Measurements from ENCODE around the gene CEACAM4.

Gene CEACAM4

DNA sequence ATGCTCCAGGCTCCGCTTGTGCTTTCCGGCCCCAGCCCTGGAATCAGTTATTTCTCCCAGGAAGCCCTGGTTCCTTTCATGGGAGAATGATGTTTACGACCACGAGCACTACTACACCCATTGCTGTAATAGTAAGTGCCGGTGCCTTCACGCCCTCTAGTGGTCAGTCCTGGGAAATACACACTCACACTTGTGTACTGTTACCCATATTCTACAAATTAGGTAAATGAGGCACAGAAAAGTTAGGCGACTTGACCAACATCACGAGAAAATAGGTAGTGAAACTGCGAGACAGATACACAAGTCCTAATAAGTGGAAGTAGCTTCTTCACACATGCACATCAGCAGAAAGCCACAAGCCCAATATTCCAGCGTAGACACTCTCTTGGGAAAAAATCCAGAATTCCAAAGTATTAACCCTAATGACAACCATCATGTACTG, 29.3 kb downstream of the CEACAM4 start:
- WGBS = 26% methylated on average over 10 of the region's 10 CpGs
- Histone ChIP-seq H3K36me3 (ENCODE audit: insufficient read depth, low read length) (no peaks in the 10 kb centered on the region), H3K27ac (ENCODE audit: low read depth, low read length) (no peak overlapping the region), H3K27me3 (ENCODE audit: insufficient read depth, low read length) (peaks cover 42% of the 10 kb centered on the region), H3K4me1 (ENCODE audit: insufficient read depth, low read length) (peaks cover 8% of the 10 kb centered on the region; the same call in 1 of the 2 replicates), H3K4me3 (ENCODE audit: low read length) (no peak overlapping the region), H3K9ac (ENCODE audit: low read depth, low read length) (no peak overlapping the region), H3K9me3 (ENCODE audit: insufficient read depth, low read depth, low read length) (no peaks in the 10 kb centered on the region)

DNA sequence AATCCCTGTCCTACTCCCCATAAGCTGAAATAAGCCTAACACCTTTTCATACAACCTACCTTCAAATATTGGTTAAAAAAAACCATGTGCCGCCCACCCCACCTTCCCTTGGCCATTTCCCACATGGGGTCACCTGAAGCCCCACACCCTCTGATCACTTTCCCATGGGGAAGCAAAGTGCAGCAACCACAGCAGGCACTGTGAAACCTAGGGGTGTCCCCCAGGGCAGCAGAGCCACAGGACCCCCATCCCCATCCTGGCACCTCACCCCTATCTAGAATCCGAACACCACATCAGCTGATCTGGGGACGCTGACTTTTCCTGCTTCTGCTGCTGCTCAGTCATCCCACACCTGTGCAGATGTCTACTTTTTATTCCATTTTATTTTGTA, 31.0 kb downstream of the CEACAM4 start:
- H3K9me3 ChIP-seq (ENCODE audit: insufficient read depth, low read depth, low read length) = no peaks in the 10 kb centered on the region
- H3K36me3 ChIP-seq (ENCODE audit: insufficient read depth, low read length) = no peaks in the 10 kb centered on the region
- H3K27me3 ChIP-seq (ENCODE audit: insufficient read depth, low read length) = peaks cover 26% of the 10 kb centered on the region
- 48% methylated on average over 3 of the region's 3 CpGs for WGBS
- H3K4me1 ChIP-seq (ENCODE audit: insufficient read depth, low read length) = peaks cover 8% of the 10 kb centered on the region; the same call in 1 of the 2 replicates
- H3K4me3 ChIP-seq (ENCODE audit: low read length) = no peak overlapping the region
- no peak overlapping the region for H3K27ac ChIP-seq (ENCODE audit: low read depth, low read length)
- H3K9ac ChIP-seq (ENCODE audit: low read depth, low read length) = no peak overlapping the region

DNA sequence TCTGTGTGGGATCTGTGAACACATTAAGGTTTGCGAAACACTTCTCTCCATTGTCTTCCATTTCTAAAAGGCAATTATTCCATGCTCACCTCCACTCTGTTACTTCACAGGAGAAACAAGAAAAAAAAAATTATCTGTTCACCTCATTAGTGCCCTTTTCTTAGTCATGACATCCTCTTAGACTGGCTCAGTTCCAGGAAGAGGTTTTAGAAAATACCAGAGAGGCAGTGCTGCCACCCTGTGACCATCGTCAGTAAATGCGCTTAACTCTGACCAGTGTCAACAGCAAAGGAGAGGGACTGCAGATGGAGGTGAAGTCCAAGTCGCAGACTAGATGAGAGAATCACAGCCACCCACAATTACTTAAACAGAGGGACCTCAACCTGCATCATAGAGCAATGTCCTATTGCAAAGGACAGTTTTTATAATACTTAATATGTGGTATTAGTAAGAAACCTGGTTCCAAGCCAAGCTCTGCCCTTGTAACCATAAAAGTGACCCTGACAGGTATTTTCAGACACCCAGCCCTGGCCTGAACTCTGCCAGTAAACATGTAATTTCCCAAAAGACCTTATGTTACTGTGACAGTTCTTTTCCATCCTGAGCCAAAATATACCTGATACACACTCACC, 31.5 kb downstream of the CEACAM4 start:
- Histone ChIP-seq H3K27me3 (ENCODE audit: insufficient read depth, low read length) (peaks cover 20% of the 10 kb centered on the region), H3K4me3 (ENCODE audit: low read length) (no peak overlapping the region), H3K27ac (ENCODE audit: low read depth, low read length) (no peak overlapping the region), H3K9me3 (ENCODE audit: insufficient read depth, low read depth, low read length) (no peaks in the 10 kb centered on the region), H3K9ac (ENCODE audit: low read depth, low read length) (no peak overlapping the region), H3K4me1 (ENCODE audit: insufficient read depth, low read length) (peaks cover 8% of the 10 kb centered on the region; the same call in 1 of the 2 replicates), H3K36me3 (ENCODE audit: insufficient read depth, low read length) (no peaks in the 10 kb centered on the region)
- 25% methylated on average over 4 of the region's 4 CpGs for WGBS

DNA sequence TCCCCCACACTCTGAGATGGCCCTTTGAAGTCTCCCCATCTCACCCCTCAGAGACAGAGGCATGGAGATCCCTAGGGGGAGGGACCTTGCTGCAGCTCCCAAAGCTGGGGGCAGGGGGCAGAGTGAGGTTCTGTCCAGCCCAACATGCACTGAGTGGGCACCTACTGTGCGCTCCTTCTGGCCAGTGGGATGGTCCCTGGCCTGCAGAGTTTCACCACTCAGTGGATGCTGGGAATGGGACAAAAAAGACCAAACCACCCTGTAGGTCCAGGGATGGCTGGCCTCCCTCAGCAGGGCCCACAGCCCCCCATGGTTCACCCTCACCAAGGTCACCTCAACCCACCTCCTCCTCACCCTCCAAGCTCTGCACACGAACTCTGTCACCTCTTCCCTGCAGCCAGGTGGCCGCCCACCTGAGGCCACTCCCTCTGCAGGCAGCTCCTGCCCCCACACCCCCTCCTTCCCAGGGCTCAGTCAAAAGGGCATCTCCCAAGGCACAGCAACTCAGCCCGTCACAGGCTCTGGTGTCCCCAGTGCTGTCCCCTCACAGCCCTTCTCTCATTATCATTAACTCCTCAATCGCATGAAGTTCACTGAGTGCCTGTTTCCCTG, 34.8 kb downstream of the CEACAM4 start:
- no peaks in the 10 kb centered on the region for H3K4me1 ChIP-seq (ENCODE audit: insufficient read depth, low read length)
- no peaks in the 10 kb centered on the region for H3K36me3 ChIP-seq (ENCODE audit: insufficient read depth, low read length)
- no peak overlapping the region for H3K9ac ChIP-seq (ENCODE audit: low read depth, low read length)
- H3K27me3 ChIP-seq (ENCODE audit: insufficient read depth, low read length) = peaks cover 11% of the 10 kb centered on the region
- H3K27ac ChIP-seq (ENCODE audit: low read depth, low read length) = no peak overlapping the region
- H3K9me3 ChIP-seq (ENCODE audit: insufficient read depth, low read depth, low read length) = no peaks in the 10 kb centered on the region
- WGBS = 48% methylated on average over 5 of the region's 5 CpGs
- no peak overlapping the region for H3K4me3 ChIP-seq (ENCODE audit: low read length)

DNA sequence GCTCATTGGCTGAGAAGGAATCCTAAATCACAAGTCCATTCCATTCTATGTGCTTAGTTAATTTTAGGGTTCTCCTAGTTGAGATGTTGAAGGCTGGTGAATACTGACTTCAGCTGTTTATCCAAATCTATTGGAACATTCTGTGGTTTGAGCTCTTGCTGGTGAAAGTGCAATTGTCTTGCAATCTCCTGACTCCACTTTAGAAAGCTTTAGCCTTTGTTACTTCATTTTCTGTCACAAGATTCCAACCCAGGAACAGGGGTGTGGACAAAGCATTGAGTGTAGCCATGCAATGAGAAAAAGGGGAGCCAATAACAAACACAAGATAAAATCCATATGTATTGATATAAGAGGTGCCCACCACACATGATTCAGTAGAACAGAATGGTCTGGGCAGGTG, 35.9 kb downstream of the CEACAM4 start:
- no peak overlapping the region for H3K9ac ChIP-seq (ENCODE audit: low read depth, low read length)
- H3K4me3 ChIP-seq (ENCODE audit: low read length) = no peak overlapping the region
- H3K9me3 ChIP-seq (ENCODE audit: insufficient read depth, low read depth, low read length) = no peaks in the 10 kb centered on the region; the same call in 1 of the 2 replicates
- H3K4me1 ChIP-seq (ENCODE audit: insufficient read depth, low read length) = no peaks in the 10 kb centered on the region
- peaks cover under 1% of the 10 kb centered on the region; the same call in 1 of the 2 replicates for H3K27me3 ChIP-seq (ENCODE audit: insufficient read depth, low read length)
- H3K27ac ChIP-seq (ENCODE audit: low read depth, low read length) = no peak overlapping the region
- H3K36me3 ChIP-seq (ENCODE audit: insufficient read depth, low read length) = no peaks in the 10 kb centered on the region

DNA sequence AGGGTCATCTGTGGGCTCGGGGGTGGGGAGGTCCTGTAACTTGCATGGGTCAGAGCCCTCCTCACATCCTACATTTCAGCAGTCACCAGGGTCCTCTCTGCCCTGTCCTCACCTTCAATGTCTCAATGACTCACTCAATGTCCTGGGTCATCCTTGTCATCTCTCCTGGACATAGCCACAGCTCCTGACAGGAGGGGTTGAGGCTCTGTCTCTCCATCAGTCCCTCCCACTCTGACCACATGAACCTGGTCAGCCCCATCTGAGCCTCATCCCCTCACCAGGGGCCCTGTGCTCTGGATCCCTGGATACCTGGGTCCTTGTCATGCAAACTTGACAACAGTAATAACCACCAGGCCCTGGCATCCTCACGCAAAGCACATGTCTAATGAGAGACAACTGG, 37.5 kb downstream of the CEACAM4 start:
- Histone ChIP-seq H3K9me3 (ENCODE audit: insufficient read depth, low read depth, low read length) (peaks cover 8% of the 10 kb centered on the region; the same call in 1 of the 2 replicates), H3K4me3 (ENCODE audit: low read length) (no peak overlapping the region)
- 72% methylated on average over 2 of the region's 2 CpGs for WGBS

DNA sequence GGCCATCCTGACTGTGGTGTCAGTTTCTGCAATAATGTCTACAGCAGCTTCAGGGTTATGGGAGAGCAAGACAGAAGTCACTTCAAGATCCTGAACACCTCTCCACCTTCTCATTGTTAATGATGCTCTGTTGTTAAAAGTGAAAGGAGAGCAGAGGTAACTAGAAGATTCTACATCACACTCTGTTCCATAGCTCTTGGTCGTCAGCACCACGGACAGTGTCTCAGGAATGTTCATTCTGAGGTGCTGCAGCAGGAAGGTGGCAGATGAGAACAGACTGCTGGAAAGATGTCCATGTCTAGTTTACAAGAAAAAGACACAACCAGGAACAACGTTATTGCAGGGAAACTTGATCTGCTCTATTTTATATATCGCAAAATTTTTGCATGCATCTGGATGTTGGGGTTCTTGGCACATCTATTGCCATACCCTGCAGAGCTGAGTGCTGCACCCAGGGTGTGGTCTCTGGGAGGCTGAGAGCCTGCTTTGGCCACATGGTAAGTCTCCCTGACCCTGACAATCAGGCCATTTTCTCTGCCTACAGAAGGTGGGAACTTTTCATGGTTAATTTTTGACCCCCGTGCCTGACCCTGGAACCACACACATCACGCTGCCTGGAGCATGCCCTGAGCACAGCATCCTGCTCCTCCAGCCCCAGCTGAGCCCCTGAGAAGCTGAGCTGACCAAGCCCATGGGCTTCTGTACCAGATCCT, 38.2 kb downstream of the CEACAM4 start:
- Histone ChIP-seq H3K9me3 (ENCODE audit: insufficient read depth, low read depth, low read length) (peaks cover 15% of the 10 kb centered on the region), H3K9ac (ENCODE audit: low read depth, low read length) (no peak overlapping the region), H3K4me3 (ENCODE audit: low read length) (no peak overlapping the region), H3K36me3 (ENCODE audit: insufficient read depth, low read length) (no peaks in the 10 kb centered on the region), H3K27me3 (ENCODE audit: insufficient read depth, low read length) (no peaks in the 10 kb centered on the region), H3K27ac (ENCODE audit: low read depth, low read length) (no peak overlapping the region), H3K4me1 (ENCODE audit: insufficient read depth, low read length) (no peaks in the 10 kb centered on the region)
- 47% methylated on average over 6 of the region's 6 CpGs for WGBS

More for the DNA sequence above, 37.5 kb downstream of the CEACAM4 start:
- Histone ChIP-seq H3K36me3 (ENCODE audit: insufficient read depth, low read length) (no peaks in the 10 kb centered on the region), H3K27ac (ENCODE audit: low read depth, low read length) (no peak overlapping the region), H3K4me1 (ENCODE audit: insufficient read depth, low read length) (no peaks in the 10 kb centered on the region), H3K9ac (ENCODE audit: low read depth, low read length) (no peak overlapping the region), H3K27me3 (ENCODE audit: insufficient read depth, low read length) (no peaks in the 10 kb centered on the region)

DNA sequence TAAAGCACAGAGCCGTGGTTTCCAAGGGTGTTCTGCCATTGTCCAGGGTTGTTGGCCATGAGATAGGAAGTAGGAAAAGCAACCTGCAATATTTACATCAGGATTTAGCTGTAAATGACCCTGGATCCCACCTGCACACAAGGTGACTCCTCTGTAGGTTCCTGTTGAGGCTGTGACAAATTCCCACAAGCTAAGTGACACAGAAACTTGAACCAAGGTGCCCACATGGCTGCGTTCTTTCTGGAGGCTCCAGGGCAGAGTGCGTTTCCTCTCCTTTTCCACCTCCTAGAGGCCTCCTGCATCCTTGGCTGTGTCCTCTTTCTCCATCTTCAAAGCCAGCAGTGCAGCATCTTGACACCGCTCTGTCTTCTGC, 39.0 kb downstream of the CEACAM4 start:
- H3K9me3 ChIP-seq (ENCODE audit: insufficient read depth, low read depth, low read length) = peaks cover 20% of the 10 kb centered on the region
- H3K27me3 ChIP-seq (ENCODE audit: insufficient read depth, low read length) = no peaks in the 10 kb centered on the region
- H3K27ac ChIP-seq (ENCODE audit: low read depth, low read length) = no peak overlapping the region
- H3K9ac ChIP-seq (ENCODE audit: low read depth, low read length) = no peak overlapping the region
- no peak overlapping the region for H3K4me3 ChIP-seq (ENCODE audit: low read length)
- WGBS = 65% methylated on average over 4 of the region's 4 CpGs
- H3K36me3 ChIP-seq (ENCODE audit: insufficient read depth, low read length) = no peaks in the 10 kb centered on the region
- no peaks in the 10 kb centered on the region for H3K4me1 ChIP-seq (ENCODE audit: insufficient read depth, low read length)

DNA sequence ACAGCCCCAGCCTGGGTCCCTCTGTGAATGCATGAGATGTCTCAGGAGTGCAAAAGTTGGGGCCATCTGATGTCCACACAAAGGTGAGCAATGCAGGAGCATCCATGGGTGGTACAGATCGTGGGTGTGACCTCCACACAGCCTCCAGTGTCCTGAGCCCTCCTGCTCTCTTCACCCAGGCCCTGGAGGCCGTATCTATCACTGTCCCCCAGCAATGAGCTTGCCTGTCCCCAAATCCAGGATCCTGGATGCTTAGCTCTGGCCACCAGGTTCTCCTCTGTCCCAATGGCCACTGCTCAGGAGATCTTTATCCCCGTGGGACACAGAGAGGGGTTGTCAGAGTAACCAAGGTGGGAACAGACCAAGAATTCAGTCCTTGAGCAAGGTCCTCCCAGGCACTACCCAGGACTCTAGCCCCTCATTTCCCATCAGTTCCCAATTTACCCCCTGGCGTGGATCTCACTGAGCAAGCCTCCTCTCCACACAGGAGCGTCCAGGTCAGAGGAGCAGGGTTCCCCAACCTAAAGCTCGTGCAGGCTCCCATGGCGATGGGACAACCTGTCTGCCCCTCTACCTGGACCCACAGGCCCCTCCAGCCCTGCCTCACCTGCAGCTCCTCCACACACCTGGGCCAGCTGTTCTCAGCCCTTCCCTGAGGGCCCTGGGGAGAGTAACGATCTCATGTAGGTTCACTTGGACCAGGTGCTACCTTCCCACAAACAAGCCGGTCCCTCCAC, 39.6 kb downstream of the CEACAM4 start:
- Histone ChIP-seq H3K4me1 (ENCODE audit: insufficient read depth, low read length) (no peaks in the 10 kb centered on the region), H3K4me3 (ENCODE audit: low read length) (no peak overlapping the region), H3K27ac (ENCODE audit: low read depth, low read length) (no peak overlapping the region), H3K27me3 (ENCODE audit: insufficient read depth, low read length) (no peaks in the 10 kb centered on the region), H3K9ac (ENCODE audit: low read depth, low read length) (no peak overlapping the region), H3K9me3 (ENCODE audit: insufficient read depth, low read depth, low read length) (peaks cover 24% of the 10 kb centered on the region), H3K36me3 (ENCODE audit: insufficient read depth, low read length) (no peaks in the 10 kb centered on the region)
- 68% methylated on average over 9 of the region's 9 CpGs for WGBS

DNA sequence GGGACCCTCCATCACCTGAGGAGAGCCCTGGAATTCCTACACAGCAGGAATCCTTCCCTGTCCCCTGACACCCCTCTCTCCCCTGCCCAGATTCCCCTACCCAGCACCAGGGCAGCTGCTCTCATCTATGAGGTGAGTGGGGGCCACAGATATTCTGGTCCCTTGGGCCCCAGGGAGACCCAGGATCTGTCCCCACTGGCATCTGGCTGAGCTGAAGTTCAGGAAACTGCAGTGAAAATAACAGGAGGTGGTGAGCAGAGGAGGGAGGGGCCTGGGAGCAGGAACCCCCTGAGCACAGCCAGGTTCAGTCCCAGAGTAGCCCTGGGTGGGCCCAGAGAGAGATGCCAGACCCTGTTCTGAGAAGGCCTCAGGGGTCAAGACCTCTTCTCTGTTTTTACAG, 40.8 kb downstream of the CEACAM4 start:
- H3K9ac ChIP-seq (ENCODE audit: low read depth, low read length) = no peak overlapping the region
- H3K36me3 ChIP-seq (ENCODE audit: insufficient read depth, low read length) = no peaks in the 10 kb centered on the region
- no peak overlapping the region for H3K27ac ChIP-seq (ENCODE audit: low read depth, low read length)
- no peaks in the 10 kb centered on the region for H3K4me1 ChIP-seq (ENCODE audit: insufficient read depth, low read length)
- no peak overlapping the region for H3K4me3 ChIP-seq (ENCODE audit: low read length)
- no peaks in the 10 kb centered on the region for H3K27me3 ChIP-seq (ENCODE audit: insufficient read depth, low read length)
- peaks cover 34% of the 10 kb centered on the region for H3K9me3 ChIP-seq (ENCODE audit: insufficient read depth, low read depth, low read length)

DNA sequence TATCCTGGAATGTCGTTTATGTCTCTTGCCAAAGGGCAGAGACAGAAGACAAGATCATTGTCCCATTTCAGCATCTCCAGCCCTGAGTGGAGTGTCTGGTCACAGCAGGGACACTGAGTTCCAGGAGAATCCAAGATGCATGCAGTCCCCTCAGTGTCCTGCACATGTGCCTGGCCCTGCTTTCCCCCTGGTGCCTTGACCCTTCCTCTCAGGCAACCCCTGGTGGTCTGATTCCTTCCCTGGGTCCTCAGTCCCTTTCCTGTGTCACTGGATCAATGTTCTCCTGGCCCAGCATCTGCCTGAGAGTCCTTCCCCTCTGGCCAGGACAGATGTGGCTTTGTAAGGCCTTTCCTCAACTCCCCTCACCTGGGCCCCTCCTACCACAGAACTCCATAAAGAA, 41.9 kb downstream of the CEACAM4 start:
- Histone ChIP-seq H3K27me3 (ENCODE audit: insufficient read depth, low read length) (no peaks in the 10 kb centered on the region), H3K9me3 (ENCODE audit: insufficient read depth, low read depth, low read length) (peaks cover 41% of the 10 kb centered on the region), H3K27ac (ENCODE audit: low read depth, low read length) (no peak overlapping the region), H3K4me3 (ENCODE audit: low read length) (no peak overlapping the region), H3K4me1 (ENCODE audit: insufficient read depth, low read length) (no peaks in the 10 kb centered on the region), H3K9ac (ENCODE audit: low read depth, low read length) (no peak overlapping the region), H3K36me3 (ENCODE audit: insufficient read depth, low read length) (no peaks in the 10 kb centered on the region)
- 61% methylated on average over 1 of the region's 1 CpG for WGBS

Measured in HUES64 (cell line).